SK-N-SH (cell line): ENCODE results near the gene RBM44. TPM values are rescaled to one million over a fixed set of nuclear protein-coding genes. Genes with fewer than 3 reads are reported as not detected.

Source experiments
- CTCF ChIA-PET: fragments of 300-600, 350-600 bp; formaldehyde crosslinking; extraction: SDS; loops from one replicate; lab custom pipeline; 2021; lab: Yijun Ruan, JAX
- POLR2A ChIA-PET: fragments of 350-600 bp; sonication (Branson Sonifier 250); formaldehyde crosslinking; extraction: SDS; loops from one replicate; lab custom pipeline; 2020; ENCODE audit warnings: antibody characterized with exemption, inconsistent platforms; lab: Yijun Ruan, JAX
- DNase-seq: peaks from one replicate; pipeline ENCODE4 v3.0.0; 2012
- H2AFZ ChIP-seq: fragments of 200-600 bp; sonication (generic); 2 replicates; pipeline ENCODE4 v1.8.1; 2016; ENCODE audit warnings: antibody characterized with exemption, mild to moderate bottlenecking, low read depth
- H3F3A ChIP-seq: fragments of 200-600 bp; sonication (generic); replicated peaks from 2 replicates; pipeline ENCODE3; 2016; ENCODE audit warnings: antibody characterized with exemption, mild to moderate bottlenecking; ENCODE audit not compliant: insufficient read depth
- H3K27ac ChIP-seq, 2 experiments: fragments of 200-500 bp in 1 of 2; fragments of 200-600 bp in 1 of 2; sonication (Bioruptor generic) in 1 of 2; sonication (generic), shearing (Covaris generic) in 1 of 2; 2 replicates each; pipeline versions ENCODE4 v1.5.1 to v1.6.1; 2014 to 2016; ENCODE audit warnings: low read depth in 2 of 2, inconsistent platforms in 1 of 2, low read length in 1 of 2, mild to moderate bottlenecking in 1 of 2, mixed read lengths in 1 of 2
- H3K27me3 ChIP-seq: fragments of 200-600 bp; sonication (generic), shearing (Covaris generic); 2 replicates; pipeline ENCODE4 v1.6.1; 2016; ENCODE audit warnings: mixed run types; ENCODE audit not compliant: insufficient read depth
- H3K36me3 ChIP-seq, 2 experiments: fragments of 200-500 bp in 1 of 2; fragments of 200-600 bp in 1 of 2; sonication (Bioruptor generic) in 1 of 2; sonication (generic) in 1 of 2; replicated peaks in 1 of 2; 2 replicates each; pipeline versions ENCODE3 to v1.5.1; 2014 to 2016; ENCODE audit warnings: low read length in 1 of 2, mild to moderate bottlenecking in 1 of 2; ENCODE audit not compliant: insufficient read depth in 2 of 2, control insufficient read depth in 1 of 2
- H3K4me1 ChIP-seq, 2 experiments: fragments of 200-500 bp in 1 of 2; fragments of 200-600 bp in 1 of 2; sonication (Bioruptor generic) in 1 of 2; sonication (generic), shearing (Covaris generic) in 1 of 2; 2 replicates each; pipeline versions ENCODE4 v1.5.1 to v1.6.1; 2014 to 2016; ENCODE audit warnings: low read depth in 1 of 2, low read length in 1 of 2, mixed run types in 1 of 2; ENCODE audit not compliant: insufficient read depth in 2 of 2, control insufficient read depth in 1 of 2
- H3K4me2 ChIP-seq: fragments of 200-600 bp; sonication (generic), shearing (Covaris generic); 2 replicates; pipeline ENCODE4 v1.6.1; 2017; ENCODE audit warnings: mixed run types
- H3K4me3 ChIP-seq, 2 experiments: fragments of 200-500 bp in 1 of 2; fragments of 200-600 bp in 1 of 2; sonication (Bioruptor generic) in 1 of 2; sonication (generic), shearing (Covaris generic) in 1 of 2; 2 replicates each; pipeline versions ENCODE4 v1.5.1 to v1.8.1; 2014 to 2016; ENCODE audit warnings: low read depth in 2 of 2, inconsistent platforms in 1 of 2, low read length in 1 of 2, mild to moderate bottlenecking in 1 of 2, mixed read lengths in 1 of 2, moderate library complexity in 1 of 2
- H3K79me2 ChIP-seq: fragments of 200-600 bp; sonication (generic); 2 replicates; pipeline ENCODE4 v1.8.1; 2017; ENCODE audit warnings: mild to moderate bottlenecking; ENCODE audit not compliant: insufficient read depth
- H3K9ac ChIP-seq: fragments of 200-600 bp; sonication (generic); 2 replicates; pipeline ENCODE4 v1.6.1; 2017; ENCODE audit warnings: mixed run types
- H3K9me2 ChIP-seq: fragments of 200-600 bp; sonication (generic); 2 replicates; pipeline ENCODE4 v1.6.1; 2017; ENCODE audit warnings: mixed run types
- H3K9me3 ChIP-seq: fragments of 200-600 bp; sonication (generic); 2 replicates; pipeline ENCODE4 v1.6.1; 2017; ENCODE audit warnings: mixed run types, mild to moderate bottlenecking, moderate library complexity
- H4K20me1 ChIP-seq: fragments of 200-600 bp; sonication (generic); 2 replicates; pipeline ENCODE4 v1.6.1; 2017; ENCODE audit warnings: mild to moderate bottlenecking, mixed run types; ENCODE audit not compliant: insufficient read depth
- CTCF ChIP-seq: fragments of 200-600 bp; sonication (generic); IDR thresholded peaks from 2 replicates; pipeline ENCODE4 v1.6.1; 2017; ENCODE audit warnings: antibody characterized with exemption, mild to moderate bottlenecking, moderate library complexity
- ELF1 ChIP-seq: IDR thresholded peaks from 2 replicates; pipeline ENCODE4 v1.4.0; 2012
- FOSL2 ChIP-seq: IDR thresholded peaks from 2 replicates; pipeline ENCODE4 v1.4.0; 2012; ENCODE audit warnings: low read depth, mild to moderate bottlenecking, moderate library complexity, borderline replicate concordance
- FOXM1 ChIP-seq: IDR thresholded peaks from 2 replicates; pipeline ENCODE4 v1.4.0; 2012; ENCODE audit warnings: low read depth, mild to moderate bottlenecking
- GABPA ChIP-seq: IDR thresholded peaks from 2 replicates; pipeline ENCODE4 v1.4.0; 2012; ENCODE audit warnings: low read depth, mild to moderate bottlenecking
- GATA2 ChIP-seq: sonication (generic); formaldehyde crosslinking; IDR thresholded peaks from 2 replicates; pipeline ENCODE4 v1.5.0; 2020; ENCODE audit warnings: mild to moderate bottlenecking, missing genetic modification reagents
- JUND ChIP-seq: IDR thresholded peaks from 2 replicates; pipeline ENCODE4 v1.4.0; 2012
- MXI1 ChIP-seq: IDR thresholded peaks from 2 replicates; pipeline ENCODE4 v1.6.1; 2012; ENCODE audit warnings: mild to moderate bottlenecking, low read depth, low read length, improper control_type of control experiment
- NFIC ChIP-seq: IDR thresholded peaks from 2 replicates; pipeline ENCODE4 v1.4.0; 2012; ENCODE audit warnings: borderline replicate concordance
- NRF1 ChIP-seq: IDR thresholded peaks from 2 replicates; pipeline ENCODE4 v1.6.1; 2012; ENCODE audit warnings: low read depth, mild to moderate bottlenecking, low read length
- PBX3 ChIP-seq: IDR thresholded peaks from 2 replicates; pipeline ENCODE4; 2012
- POLR2AphosphoS5 ChIP-seq: IDR thresholded peaks from 2 replicates; pipeline ENCODE4 v1.6.1; 2012; ENCODE audit warnings: low read depth, low read length
- RAD21 ChIP-seq: IDR thresholded peaks from 2 replicates; pipeline ENCODE4 v1.6.1; 2012; ENCODE audit warnings: mild to moderate bottlenecking, low read length
- RCOR1 ChIP-seq: fragments of 150-350 bp; IDR thresholded peaks from 2 replicates; pipeline ENCODE4 v1.6.1; 2017; ENCODE audit warnings: antibody characterized with exemption, low read length
- REST ChIP-seq: IDR thresholded peaks from 2 replicates; pipeline ENCODE4 v1.6.1; 2012; ENCODE audit warnings: mild to moderate bottlenecking, low read depth, low read length, moderate library complexity
- SIN3A ChIP-seq: IDR thresholded peaks from 2 replicates; pipeline ENCODE4 v1.6.1; 2012; ENCODE audit warnings: low read depth, mild to moderate bottlenecking, low read length, moderate library complexity, borderline replicate concordance
- SMC3 ChIP-seq: IDR thresholded peaks from 2 replicates; pipeline ENCODE4 v1.6.1; 2012; ENCODE audit warnings: low read depth, low read length, improper control_type of control experiment
- TCF12 ChIP-seq: IDR thresholded peaks from 2 replicates; pipeline ENCODE4 v1.4.0; 2012
- USF2 ChIP-seq: fragments of 150-350 bp; IDR thresholded peaks from 2 replicates; pipeline ENCODE4 v1.6.1; 2017; ENCODE audit warnings: antibody characterized with exemption, low read length, low read depth, borderline replicate concordance
- WGBS: methylation state at CpG from one replicate; pipeline ENCODE4 v1.1.6; 2017; ENCODE audit warnings: low lambda C conversion rate; 5-methylcytosine and 5-hydroxymethylcytosine counted together
- polyA plus RNA-seq, 3 experiments: library from polyadenylated mRNA; depleted of rRNA; stranded (reverse); fragments of >200 nt; gene quantifications; 2 replicates each; pipeline ENCODE4 v1.2.3, GENCODE V29; 2012

RBM44 gene
- polyA plus RNA-seq, 1 of the 3 experiments (the other 2 are of a cell fraction): 0.30 TPM

- H3K4me1 ChIP-seq: no peaks in the 10 kb centered on the region
- H3K9me3 ChIP-seq: no peaks in the 10 kb centered on the region
- H3K4me3 ChIP-seq: no peak overlapping the region
- H2AFZ ChIP-seq: no peak overlapping the region
- no peaks in the 10 kb centered on the region for H3F3A ChIP-seq
- TF ChIP-seq JUND: peak; percentile 43; the same call in 1 of the 2 replicates
- TF ChIP-seq MXI1: no peak
- no peak for TF ChIP-seq GATA2 (CRISPR knock-in tag)
- no peak for TF ChIP-seq ELF1
- no peak for TF ChIP-seq TCF12
- TF ChIP-seq PBX3: peak; percentile 43
- peak; percentile 42 for TF ChIP-seq FOSL2
- no peak for TF ChIP-seq GABPA
- TF ChIP-seq RAD21: no peak
- H3K79me2 ChIP-seq: peaks cover 17% of the 10 kb centered on the region
- DNase-seq: no peak
- no peaks in the 10 kb centered on the region for H4K20me1 ChIP-seq
- no peaks in the 10 kb centered on the region for H3K27me3 ChIP-seq
- H3K9ac ChIP-seq: no peak overlapping the region
- POLR2A ChIA-PET: no interaction called here
- no peak overlapping the region for H3K4me2 ChIP-seq
- WGBS: 70% methylated on average over 3 of the region's 3 CpGs
- no peaks in the 10 kb centered on the region for H3K9me2 ChIP-seq
- peaks cover 84 to 88% of the 10 kb centered on the region in 2 experiments for H3K36me3 ChIP-seq
- H3K27ac ChIP-seq: no peak overlapping the region
- CTCF ChIA-PET: interaction anchor here (0.6 to 2.6 kb wide), 8 partner anchors 8 to 509 kb away, joined by 3 to 15 read pairs (median 3); no protein-coding TSS in a partner anchor
Measured at GRCh38 chr2:237754182-237754581, 44.4 kb upstream of the RBM44 start.

GRCh38 chr2:237754626-237755248, 43.8 kb upstream of the RBM44 start:
- no peaks in the 10 kb centered on the region for H3K9me2 ChIP-seq
- ChIA-PET CTCF (interaction anchor here (0.6 to 2.6 kb wide), 9 partner anchors 8 to 508 kb away, joined by 3 to 15 read pairs (median 3); no protein-coding TSS in a partner anchor), POLR2A (no interaction called here)
- H3K27ac ChIP-seq: no peak overlapping the region; a peak in 1 of 4 replicates
- H3K9me3 ChIP-seq: no peaks in the 10 kb centered on the region
- H3K9ac ChIP-seq: no peak overlapping the region
- no peak for DNase-seq
- H2AFZ ChIP-seq: no peak overlapping the region
- peaks cover 5% of the 10 kb centered on the region for H3F3A ChIP-seq
- no peaks in the 10 kb centered on the region for H4K20me1 ChIP-seq
- H3K36me3 ChIP-seq: peaks cover 84 to 92% of the 10 kb centered on the region in 2 experiments
- 93% methylated on average over 12 of the region's 12 CpGs for WGBS
- H3K4me1 ChIP-seq: no peaks in the 10 kb centered on the region
- no peaks in the 10 kb centered on the region for H3K27me3 ChIP-seq
- H3K79me2 ChIP-seq: peaks cover 20% of the 10 kb centered on the region
- H3K4me2 ChIP-seq: no peak overlapping the region
- no peak overlapping the region for H3K4me3 ChIP-seq
- no peak for TF ChIP-seq PBX3
- no peak for TF ChIP-seq NFIC
- TF ChIP-seq NRF1: no peak
- TF ChIP-seq GATA2 (CRISPR knock-in tag): no peak
- no peak for TF ChIP-seq USF2
- TF ChIP-seq FOXM1: no peak
- TF ChIP-seq SMC3: no peak
- no peak for TF ChIP-seq SIN3A
- no peak for TF ChIP-seq RCOR1
- TF ChIP-seq CTCF: no peak
- no peak for TF ChIP-seq POLR2AphosphoS5
- TF ChIP-seq ELF1: no peak
- no peak for TF ChIP-seq REST
